HepG2 (cell line): Measurements from ENCODE around the gene KCNK15. TPM values are rescaled to one million over a fixed set of nuclear protein-coding genes. Genes with fewer than 3 reads are reported as not detected.

ENCODE experiments used
- ATAC-seq: fragments of 200-7000 bp; cut with Tn5 transposase; 3 replicates; pipeline ENCODE4 v1.9.1; 2020; ENCODE audit warnings: mild to moderate bottlenecking, moderate library complexity
- BruUV-seq: library from RNA; stranded (reverse); fragments of 400-500 nt; replicated peaks from 2 replicates; lab custom pipeline; 2021; lab: Mats Ljungman, UMichigan
- CTCF ChIA-PET: fragments of 300-600 bp; formaldehyde crosslinking; extraction: SDS; loops from one replicate; lab custom pipeline; 2021; ENCODE audit warnings: low total read pairs, inconsistent platforms, low intra/inter-chr PET ratio; lab: Yijun Ruan, JAX
- POLR2A ChIA-PET: fragments of 350-600 bp; sonication (Branson Sonifier 250); formaldehyde crosslinking; loops from one replicate; lab custom pipeline; 2020; ENCODE audit warnings: antibody characterized with exemption, inconsistent platforms; lab: Yijun Ruan, JAX
- DNase-seq: peaks from one replicate; pipeline ENCODE4 v3.0.0-alpha.2; 2015; ENCODE audit warnings: low spot score
- FAIRE-seq: peaks from 3 replicates; lab custom pipeline; 2011; peaks lifted over from hg19 to GRCh38; lab: Jason Lieb, UNC
- H2AFZ ChIP-seq: one replicate; pipeline ENCODE4 v1.6.1; 2011; ENCODE audit warnings: low read length, inconsistent platforms
- H3K27ac ChIP-seq: fragments of 300-600 bp; 3 replicates; pipeline ENCODE4 v1.8.0; 2011; ENCODE audit warnings: mixed run types, mild to moderate bottlenecking, mixed read lengths, low read length, inconsistent platforms; ENCODE audit not compliant: insufficient read depth; ENCODE audit errors: extremely low read length
- H3K27me3 ChIP-seq, 2 experiments: fragments of 200-600 bp in 1 of 2; 2 replicates in 1 of 2; 3 replicates in 1 of 2; pipeline versions ENCODE4 v1.6.0 to v1.8.0; 2011; ENCODE audit warnings: low read length in 2 of 2, mild to moderate bottlenecking in 2 of 2, moderate library complexity in 2 of 2, inconsistent platforms in 1 of 2; ENCODE audit not compliant: insufficient read depth in 2 of 2, control insufficient read depth in 1 of 2
- H3K36me3 ChIP-seq, 2 experiments: fragments of 200-600 bp in 1 of 2; replicated peaks in 1 of 2; 2 replicates in 1 of 2; 3 replicates in 1 of 2; pipeline versions ENCODE4 v1.5.1 to v1.8.0; 2011; ENCODE audit warnings: low read length in 2 of 2, inconsistent platforms in 1 of 2; ENCODE audit not compliant: insufficient read depth in 2 of 2, control insufficient read depth in 1 of 2
- H3K4me1 ChIP-seq: 2 replicates; pipeline ENCODE4 v1.5.1; 2012; ENCODE audit warnings: low read length, inconsistent platforms; ENCODE audit not compliant: insufficient read depth
- H3K4me2 ChIP-seq: 2 replicates; pipeline ENCODE4 v1.6.0; 2011; ENCODE audit warnings: low read depth, low read length, inconsistent platforms
- H3K4me3 ChIP-seq, 3 experiments: fragments of 200-600 bp in 1 of 3; sonication (generic), shearing (Covaris generic) in 1 of 3; replicated peaks in 1 of 3; 2 replicates each; pipeline ENCODE4 v1.5.1; 2011 to 2016; ENCODE audit warnings: low read length in 3 of 3, inconsistent platforms in 2 of 3, low read depth in 2 of 3, mild to moderate bottlenecking in 2 of 3, control low read depth in 1 of 3, mixed read lengths in 1 of 3; ENCODE audit not compliant: insufficient read depth in 1 of 3
- H3K79me2 ChIP-seq: one replicate; pipeline ENCODE4 v1.6.1; 2011; ENCODE audit warnings: low read length, inconsistent platforms; ENCODE audit not compliant: insufficient read depth
- H3K9ac ChIP-seq: 2 replicates; pipeline ENCODE4 v1.6.0; 2011; ENCODE audit warnings: mild to moderate bottlenecking, low read depth, low read length, inconsistent platforms; ENCODE audit not compliant: insufficient read depth
- H3K9me3 ChIP-seq: 2 replicates; pipeline ENCODE4 v1.5.1; 2012; ENCODE audit warnings: mild to moderate bottlenecking, low read length
- H4K20me1 ChIP-seq: 2 replicates; pipeline ENCODE4 v1.6.0; 2011; ENCODE audit warnings: inconsistent platforms, mild to moderate bottlenecking, low read length, moderate library complexity; ENCODE audit not compliant: insufficient read depth
- ATF5 ChIP-seq: sonication (generic); formaldehyde crosslinking; IDR thresholded peaks from 2 replicates; pipeline ENCODE4 v1.4.0; 2020; ENCODE audit warnings: mild to moderate bottlenecking, low read depth, missing genetic modification reagents
- CHD2 ChIP-seq: IDR thresholded peaks from 2 replicates; pipeline ENCODE4 v1.6.1; 2011; ENCODE audit warnings: low read depth, low read length, improper control_type of control experiment
- CSRNP1 ChIP-seq: sonication (generic); formaldehyde crosslinking; IDR thresholded peaks from 2 replicates; pipeline ENCODE4 v1.8.1; 2023; ENCODE audit warnings: mild to moderate bottlenecking, missing genetic modification reagents
- FUBP1 ChIP-seq: sonication (generic); formaldehyde crosslinking; IDR thresholded peaks from 2 replicates; pipeline ENCODE4 v1.5.1; 2020; ENCODE audit warnings: missing genetic modification reagents, mild to moderate bottlenecking, borderline replicate concordance
- HDAC2 ChIP-seq: sonication (generic); formaldehyde crosslinking; IDR thresholded peaks from 2 replicates; pipeline ENCODE4 v1.4.0; 2020; ENCODE audit warnings: missing genetic modification reagents
- HMGA1 ChIP-seq: sonication (generic); formaldehyde crosslinking; conservative IDR thresholded peaks from 2 replicates; pipeline ENCODE4 v1.4.0; 2020; ENCODE audit warnings: missing genetic modification reagents
- KDM4B ChIP-seq: sonication (generic); formaldehyde crosslinking; IDR thresholded peaks from 2 replicates; pipeline ENCODE4 v1.4.0; 2020; ENCODE audit warnings: missing genetic modification reagents
- KLF12 ChIP-seq: sonication (generic); formaldehyde crosslinking; IDR thresholded peaks from 2 replicates; pipeline ENCODE4 v1.4.0; 2020; ENCODE audit warnings: missing genetic modification reagents, borderline replicate concordance
- NAIF1 ChIP-seq: sonication (generic); formaldehyde crosslinking; IDR thresholded peaks from 2 replicates; pipeline ENCODE4 v1.5.0; 2020; ENCODE audit warnings: mild to moderate bottlenecking, missing genetic modification reagents, borderline replicate concordance
- RXRA ChIP-seq: sonication (generic); formaldehyde crosslinking; IDR thresholded peaks from 2 replicates; pipeline ENCODE4 v1.5.1; 2020; ENCODE audit warnings: missing genetic modification reagents
- SP4 ChIP-seq: sonication (generic); formaldehyde crosslinking; IDR thresholded peaks from 2 replicates; pipeline ENCODE4 v1.8.1; 2023; ENCODE audit warnings: mild to moderate bottlenecking, missing genetic modification reagents
- STAG1 ChIP-seq: sonication (generic); formaldehyde crosslinking; IDR thresholded peaks from 2 replicates; pipeline ENCODE4 v1.4.0; 2020; ENCODE audit warnings: missing genetic modification reagents
- ZFP36 ChIP-seq: fragments of 150-350 bp; IDR thresholded peaks from 2 replicates; pipeline ENCODE4 v1.6.1; 2018; ENCODE audit warnings: borderline replicate concordance, low read length, low read depth; ENCODE audit not compliant: partially characterized antibody
- WGBS: methylation state at CpG from one replicate; pipeline ENCODE4 v1.1.6; 2017; ENCODE audit warnings: low lambda C conversion rate; 5-methylcytosine and 5-hydroxymethylcytosine counted together
- in situ Hi-C: cut with HindIII; loops from 2 replicates; pipeline ENCODE4 v1.10.0; 2017; ENCODE audit warnings: low pct_unique_long_range_greater_than_20kb; ENCODE audit not compliant: extremely low pct_ligation_motif_present
- intact Hi-C: fragments of 100-400 bp; cut with micrococcal nuclease; formaldehyde crosslinking; loops from one replicate; pipeline ENCODE4 v1.10.0; 2022; ENCODE audit not compliant: unreplicated experiment
- polyA plus RNA-seq, 8 experiments: library from polyadenylated mRNA; depleted of rRNA in 3 of 8; stranded (reverse) in 7 of 8; unstranded in 1 of 8; fragments of >200 nt; fragmentation: Illumina TruSeq in 4 of 8; extraction: Trizol in 4 of 8; gene quantifications; 2 replicates each; pipeline versions ENCODE4 v1.2.1 to v1.2.3, GENCODE V29; 2011 to 2016; ENCODE audit warnings: low read depth in 4 of 8, missing spikeins in 1 of 8, mixed read lengths in 1 of 8; ENCODE audit not compliant: insufficient read depth in 1 of 8
- total RNA-seq, 5 experiments: library from RNA; depleted of rRNA; stranded (reverse); fragments of >200 nt; fragmentation: Illumina TruSeq; extraction: Trizol; gene quantifications; 2 replicates each; pipeline ENCODE4 v1.2.3, GENCODE V29; 2016; ENCODE audit warnings: low read depth in 1 of 5

The KCNK15 gene
- total and polyA plus RNA-seq, 2 of the 13 experiments (the other 11 are each of a cell fraction or from before 2014, with no cell fraction given), result 0.03 TPM; not detected in 1

DNA sequence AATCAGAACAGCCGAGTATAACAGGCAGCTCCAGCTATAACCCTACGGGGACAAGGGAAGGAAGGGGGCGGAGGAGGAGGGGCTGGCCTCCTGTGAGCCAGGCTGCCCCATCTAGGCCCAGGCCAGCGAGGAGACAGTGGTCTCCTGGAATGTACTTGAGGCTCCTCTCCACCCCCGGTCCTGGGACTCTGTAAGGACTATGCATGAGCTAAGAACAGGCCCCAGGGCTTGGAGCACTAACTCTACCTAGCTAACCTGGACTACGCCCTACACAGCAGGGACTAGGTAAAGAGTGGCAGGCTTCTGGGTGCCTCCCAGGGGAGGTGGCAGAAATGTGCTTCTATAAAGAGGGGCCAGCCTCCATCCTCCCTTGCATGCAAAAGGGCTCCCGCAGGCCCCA, 8.9 kb downstream of the KCNK15 start:
- BruUV-seq, result no TSS peak
- H3K36me3 ChIP-seq, result no peaks in the 10 kb centered on the region
- intact Hi-C loops, result loop anchor here (5.0 kb wide), 1 partner anchor 1312 kb away; no protein-coding TSS in a partner anchor
- peaks cover 19% of the 10 kb centered on the region for H3K4me1 ChIP-seq
- H2AFZ ChIP-seq, result no peak overlapping the region
- no peaks in the 10 kb centered on the region for H3K79me2 ChIP-seq
- FAIRE-seq (no peak), ATAC-seq (no peak), DNase-seq (no peak)
- POLR2A ChIA-PET, result no interaction called here
- no peaks in the 10 kb centered on the region for H4K20me1 ChIP-seq
- peaks cover 30 to 91% of the 10 kb centered on the region in 2 experiments for H3K27me3 ChIP-seq
- H3K9ac ChIP-seq, result no peak overlapping the region
- TF ChIP-seq STAG1, result no peak
- TF ChIP-seq ATF5, result no peak
- TF ChIP-seq RXRA (CRISPR knock-in tag), result no peak
- TF ChIP-seq SP4 (CRISPR knock-in tag), result no peak
- TF ChIP-seq KLF12, result no peak
- H3K4me3 ChIP-seq, result no peak overlapping the region
- WGBS, result 23% methylated on average over 7 of the region's 7 CpGs
- no peak overlapping the region for H3K4me2 ChIP-seq
- H3K27ac ChIP-seq, result no peak overlapping the region
- in situ Hi-C loops, result no loop called here
- CTCF ChIA-PET, result no interaction called here
- H3K9me3 ChIP-seq, result no peaks in the 10 kb centered on the region

GRCh38 chr20:44756011-44756688, 10.5 kb downstream of the KCNK15 start:
- in situ Hi-C loops (no loop called here), intact Hi-C loops (no loop called here)
- H4K20me1 ChIP-seq, result no peaks in the 10 kb centered on the region
- peaks cover 19 to 89% of the 10 kb centered on the region in 2 experiments for H3K27me3 ChIP-seq
- H3K79me2 ChIP-seq, result no peaks in the 10 kb centered on the region
- FAIRE-seq (no peak), ATAC-seq (no peak; the same call in 1 of the 3 replicates), DNase-seq (no peak)
- H3K4me3 ChIP-seq, result no peak overlapping the region
- CTCF ChIA-PET, result no interaction called here
- no peak overlapping the region for H3K27ac ChIP-seq
- WGBS, result 52% methylated on average over 15 of the region's 18 CpGs
- no peaks in the 10 kb centered on the region for H3K9me3 ChIP-seq
- POLR2A ChIA-PET, result no interaction called here
- peaks cover 15% of the 10 kb centered on the region for H3K4me1 ChIP-seq
- no TSS peak for BruUV-seq
- H2AFZ ChIP-seq, result no peak overlapping the region
- no peak overlapping the region for H3K9ac ChIP-seq
- H3K36me3 ChIP-seq, result no peaks in the 10 kb centered on the region
- H3K4me2 ChIP-seq, result no peak overlapping the region
- TF ChIP-seq ZFP36 (no peak), KDM4B (CRISPR knock-in tag) (no peak), HDAC2 (no peak), HMGA1 (CRISPR knock-in tag) (no peak), FUBP1 (CRISPR knock-in tag) (no peak), NAIF1 (CRISPR knock-in tag) (no peak), CSRNP1 (CRISPR knock-in tag) (no peak), CHD2 (no peak)
